H9 (cell line): ENCODE data around the gene ZNF423. TPM values are rescaled to one million over a fixed set of nuclear protein-coding genes. Genes with fewer than 3 reads are reported as not detected.

Experiments
- DNase-seq: peaks from one replicate; pipeline ENCODE4 v3.0.0-alpha.2; 2017
- H2AFZ ChIP-seq: one replicate; pipeline ENCODE4 v1.6.1; 2013; ENCODE audit warnings: mild to moderate bottlenecking, low read length, control low read depth, moderate library complexity
- H2AK5ac ChIP-seq: 2 replicates; pipeline ENCODE4 v1.6.1; 2013; ENCODE audit warnings: low read length, control low read depth, mixed read lengths; ENCODE audit not compliant: insufficient read length
- H2BK120ac ChIP-seq: one replicate; pipeline ENCODE4 v1.6.1; 2013; ENCODE audit warnings: low read depth, mild to moderate bottlenecking, low read length, control low read depth, inconsistent platforms; ENCODE audit not compliant: poor library complexity, severe bottlenecking
- H2BK12ac ChIP-seq: 2 replicates; pipeline ENCODE4 v1.6.1; 2013; ENCODE audit warnings: low read length, control low read depth, mixed read lengths, low read depth; ENCODE audit not compliant: insufficient read length
- H2BK15ac ChIP-seq: 2 replicates; pipeline ENCODE4 v1.6.1; 2013; ENCODE audit warnings: low read depth, low read length, control low read depth
- H2BK20ac ChIP-seq: one replicate; pipeline ENCODE4 v1.6.1; 2013; ENCODE audit warnings: low read depth, mild to moderate bottlenecking, low read length, control low read depth, inconsistent platforms; ENCODE audit not compliant: poor library complexity, severe bottlenecking
- H2BK5ac ChIP-seq: 2 replicates; pipeline ENCODE4 v1.6.1; 2013; ENCODE audit warnings: low read length, control low read depth, mixed read lengths; ENCODE audit not compliant: insufficient read length
- H3K14ac ChIP-seq: 2 replicates; pipeline ENCODE4 v1.6.1; 2013; ENCODE audit warnings: low read length, control low read depth; ENCODE audit not compliant: insufficient read depth
- H3K18ac ChIP-seq: 2 replicates; pipeline ENCODE4 v1.6.1; 2013; ENCODE audit warnings: low read depth, mild to moderate bottlenecking, mixed read lengths, low read length, control low read depth; ENCODE audit not compliant: insufficient read length
- H3K23ac ChIP-seq: 2 replicates; pipeline ENCODE4 v1.6.1; 2013; ENCODE audit warnings: low read length, control low read depth, mixed read lengths, low read depth; ENCODE audit not compliant: insufficient read length
- H3K23me2 ChIP-seq: 2 replicates; pipeline ENCODE4 v1.6.1; 2013; ENCODE audit warnings: low read depth, mild to moderate bottlenecking, mixed read lengths, low read length, control low read depth; ENCODE audit not compliant: insufficient read length, poor library complexity, severe bottlenecking
- H3K27ac ChIP-seq: 2 replicates; pipeline ENCODE4 v1.5.1; 2013; ENCODE audit warnings: low read length, control low read depth, mixed read lengths, low read depth; ENCODE audit not compliant: insufficient read length
- H3K27me3 ChIP-seq: 2 replicates; pipeline ENCODE4 v1.6.1; 2013; ENCODE audit warnings: low read length, control low read depth, inconsistent platforms; ENCODE audit not compliant: insufficient read depth
- H3K4ac ChIP-seq: 2 replicates; pipeline ENCODE4 v1.6.1; 2013; ENCODE audit warnings: low read depth, mild to moderate bottlenecking, control low read depth, inconsistent platforms, low read length, moderate library complexity
- H3K4me1 ChIP-seq: 2 replicates; pipeline ENCODE4 v1.6.1; 2013; ENCODE audit warnings: low read length, control low read depth, inconsistent platforms; ENCODE audit not compliant: insufficient read depth
- H3K4me2 ChIP-seq: 2 replicates; pipeline ENCODE4 v1.6.1; 2013; ENCODE audit warnings: low read length, control low read depth, mixed read lengths; ENCODE audit not compliant: insufficient read length, insufficient read depth
- H3K56ac ChIP-seq: 2 replicates; pipeline ENCODE4 v1.6.1; 2013; ENCODE audit warnings: low read depth, mild to moderate bottlenecking, mixed read lengths, low read length, control low read depth; ENCODE audit not compliant: insufficient read length
- H3K79me1 ChIP-seq: 2 replicates; pipeline ENCODE4 v1.6.1; 2013; ENCODE audit warnings: low read depth, mild to moderate bottlenecking, moderate library complexity, low read length, control low read depth, inconsistent platforms; ENCODE audit not compliant: insufficient read depth, poor library complexity, severe bottlenecking
- H3K79me2 ChIP-seq: 2 replicates; pipeline ENCODE4 v1.6.1; 2013; ENCODE audit warnings: low read length, control low read depth, inconsistent platforms; ENCODE audit not compliant: insufficient read depth
- H3K9ac ChIP-seq: 2 replicates; pipeline ENCODE4 v1.6.1; 2013; ENCODE audit warnings: low read length, control low read depth, mixed read lengths; ENCODE audit not compliant: insufficient read length; ENCODE audit errors: extremely low read depth
- H3K9me3 ChIP-seq: one replicate; pipeline ENCODE4 v1.6.1; 2013; ENCODE audit warnings: low read depth, low read length, inconsistent platforms; ENCODE audit not compliant: control insufficient read depth
- H3T11ph ChIP-seq: one replicate; pipeline ENCODE4 v1.6.1; 2013; ENCODE audit warnings: mild to moderate bottlenecking, low read length, control low read depth, inconsistent platforms
- H4K20me1 ChIP-seq: one replicate; pipeline ENCODE4 v1.6.1; 2013; ENCODE audit not compliant: control insufficient read depth, insufficient read length, insufficient read depth
- H4K5ac ChIP-seq: 2 replicates; pipeline ENCODE4 v1.6.1; 2013; ENCODE audit warnings: low read depth, mild to moderate bottlenecking, mixed read lengths, low read length, control low read depth; ENCODE audit not compliant: insufficient read length
- H4K8ac ChIP-seq: replicated peaks from 2 replicates; pipeline ENCODE4 v1.6.1; 2013; ENCODE audit warnings: low read length, control low read depth, mixed read lengths, low read depth; ENCODE audit not compliant: insufficient read length
- H4K91ac ChIP-seq: 2 replicates; pipeline ENCODE4 v1.6.1; 2013; ENCODE audit warnings: low read depth, mild to moderate bottlenecking, moderate library complexity, mixed read lengths, low read length, control low read depth; ENCODE audit not compliant: insufficient read length
- H3K27ac Mint-ChIP-seq, 3 experiments: 2 replicates in 2 of 3; 3 replicates in 1 of 3; pipeline ENCODE4 v1.8.0; 2020 to 2021; ENCODE audit warnings: mixed read lengths in 3 of 3, mild to moderate bottlenecking in 1 of 3, moderate library complexity in 1 of 3
- H3K27me3 Mint-ChIP-seq: 2 replicates; pipeline ENCODE4 v1.8.0; 2021; ENCODE audit warnings: low read depth, mild to moderate bottlenecking, moderate library complexity, mixed read lengths
- H3K36me3 Mint-ChIP-seq, 3 experiments: 2 replicates in 2 of 3; 3 replicates in 1 of 3; pipeline ENCODE4 v1.8.0; 2020 to 2021; ENCODE audit warnings: low read depth in 3 of 3, mixed read lengths in 3 of 3; ENCODE audit not compliant: insufficient read depth in 1 of 3
- H3K4me1 Mint-ChIP-seq, 2 experiments: 2 replicates each; pipeline ENCODE4 v1.8.0; 2020; ENCODE audit warnings: mixed read lengths in 2 of 2
- H3K4me3 Mint-ChIP-seq, 2 experiments: 2 replicates in 1 of 2; 3 replicates in 1 of 2; pipeline ENCODE4 v1.8.0; 2020 to 2021; ENCODE audit warnings: mild to moderate bottlenecking in 2 of 2, mixed read lengths in 2 of 2, moderate library complexity in 1 of 2
- H3K9me3 Mint-ChIP-seq, 2 experiments: 2 replicates in 1 of 2; 3 replicates in 1 of 2; pipeline ENCODE4 v1.8.0; 2020; ENCODE audit warnings: mild to moderate bottlenecking in 2 of 2, mixed read lengths in 2 of 2, moderate library complexity in 1 of 2
- WGBS: extraction: QIAGEN DNeasy Blood & Tissue Kit; methylation state at CpG from one replicate; pipeline ENCODE4 v1.1.7; 2013; ENCODE audit warnings: missing lambda C conversion rate, low lambda C conversion rate, mixed read lengths; ENCODE audit not compliant: insufficient read length; ENCODE audit errors: extremely low coverage; 5-methylcytosine and 5-hydroxymethylcytosine counted together
- total RNA-seq: library from RNA; stranded (reverse); gene quantifications from 2 replicates; pipeline ENCODE4 v1.2.1, GENCODE V29; 2021
- TF ChIP-seq, protein P1 (sequence below): fragments of 200-600 bp; sonication (generic); conservative IDR thresholded peaks from 3 replicates; pipeline ENCODE4 v1.8.0; 2021; ENCODE audit warnings: antibody characterized with exemption, mild to moderate bottlenecking

Gene ZNF423
- total RNA-seq, 1 experiment from 2014 or later, result 51.5 TPM

DNA sequence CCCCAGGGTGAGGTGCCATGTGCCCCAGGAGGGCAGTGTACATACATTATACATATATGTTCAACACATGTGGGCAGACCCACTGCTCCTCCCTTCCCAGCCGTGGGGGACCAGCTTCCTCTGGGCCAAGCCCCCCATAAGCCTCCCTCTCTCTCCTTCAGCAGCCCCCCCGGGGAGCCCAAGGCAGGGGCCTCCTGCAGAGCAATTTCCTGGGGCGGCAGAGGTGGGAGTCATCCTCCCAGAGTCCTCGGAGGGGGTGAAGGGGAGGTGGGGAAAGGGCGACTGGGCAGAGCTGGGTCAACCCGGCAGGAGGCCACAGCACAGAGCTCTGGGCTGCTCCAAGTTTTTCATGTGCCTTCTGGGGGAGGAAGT is 235.1 kb downstream of the ZNF423 start:
- Histone ChIP-seq H3K23me2 (no peaks in the 10 kb centered on the region), H2BK20ac (no peak overlapping the region), H4K5ac (no peak overlapping the region), H2BK15ac (no peak overlapping the region), H2BK5ac (no peak overlapping the region), H3K4me1 (no peaks in the 10 kb centered on the region; the same call in 1 of the 2 replicates), H4K20me1 (no peaks in the 10 kb centered on the region), H3K79me1 (no peaks in the 10 kb centered on the region), H3K9me3 (no peaks in the 10 kb centered on the region), H3T11ph (no peak overlapping the region), H2BK12ac (no peak overlapping the region), H3K4me2 (no peak overlapping the region), H2AFZ (no peak overlapping the region), H2BK120ac (no peak overlapping the region), H3K27me3 (no peaks in the 10 kb centered on the region), H3K4ac (no peak overlapping the region), H3K56ac (no peak overlapping the region), H3K23ac (no peak overlapping the region), H3K27ac (no peak overlapping the region), H4K91ac (no peak overlapping the region), H3K79me2 (no peaks in the 10 kb centered on the region), H3K9ac (no peak overlapping the region), H3K14ac (no peak overlapping the region; the same call in 1 of the 2 replicates), H3K18ac (no peak overlapping the region), H2AK5ac (no peak overlapping the region), H4K8ac (no peak overlapping the region)
- Mint-ChIP-seq H3K4me1 (peaks cover 11 to 14% of the 10 kb centered on the region in 2 experiments), H3K36me3 (peaks cover 0 to 7% (median 2%) of the 10 kb centered on the region in 3 experiments; a peak in 5 of 7 replicates), H3K27ac (peak overlapping the region in 1 of 3 experiments; percentile 57; a peak in 1 of 7 replicates), H3K9me3 (no peaks in the 10 kb centered on the region), H3K27me3 (no peaks in the 10 kb centered on the region), H3K4me3 (no peak overlapping the region)
- TF ChIP-seq, protein P1, sequence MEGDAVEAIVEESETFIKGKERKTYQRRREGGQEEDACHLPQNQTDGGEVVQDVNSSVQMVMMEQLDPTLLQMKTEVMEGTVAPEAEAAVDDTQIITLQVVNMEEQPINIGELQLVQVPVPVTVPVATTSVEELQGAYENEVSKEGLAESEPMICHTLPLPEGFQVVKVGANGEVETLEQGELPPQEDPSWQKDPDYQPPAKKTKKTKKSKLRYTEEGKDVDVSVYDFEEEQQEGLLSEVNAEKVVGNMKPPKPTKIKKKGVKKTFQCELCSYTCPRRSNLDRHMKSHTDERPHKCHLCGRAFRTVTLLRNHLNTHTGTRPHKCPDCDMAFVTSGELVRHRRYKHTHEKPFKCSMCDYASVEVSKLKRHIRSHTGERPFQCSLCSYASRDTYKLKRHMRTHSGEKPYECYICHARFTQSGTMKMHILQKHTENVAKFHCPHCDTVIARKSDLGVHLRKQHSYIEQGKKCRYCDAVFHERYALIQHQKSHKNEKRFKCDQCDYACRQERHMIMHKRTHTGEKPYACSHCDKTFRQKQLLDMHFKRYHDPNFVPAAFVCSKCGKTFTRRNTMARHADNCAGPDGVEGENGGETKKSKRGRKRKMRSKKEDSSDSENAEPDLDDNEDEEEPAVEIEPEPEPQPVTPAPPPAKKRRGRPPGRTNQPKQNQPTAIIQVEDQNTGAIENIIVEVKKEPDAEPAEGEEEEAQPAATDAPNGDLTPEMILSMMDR, result no peak
- peak; percentile 26 for DNase-seq
- no CpG with 5 or more reads among the region's 6 CpGs for WGBS
